Measurements from ENCODE around the gene GATB. TPM values are rescaled to one million over a fixed set of nuclear protein-coding genes. Genes with fewer than 3 reads are reported as not detected.

GATB gene
- total RNA-seq, 4 donors from 2014 or later = 26.6 to 49.2 (median 32.6) TPM

- Histone ChIP-seq H3K27me3 (no peaks in the 10 kb centered on the region), H3K27ac (no peak overlapping the region), H3K4me3 (no peak overlapping the region), H3K36me3 (no peaks in the 10 kb centered on the region), H3K4me1 (peaks cover 0 to 18% (median 0%) of the 10 kb centered on the region in 4 donors), H3K9me3 (no peaks in the 10 kb centered on the region)
- no peak for TF ChIP-seq POLR2A (IDR thresholded peaks at IDR 0.05)
- no peak for DNase-seq (ENCODE audit: low spot score in 2 of 2)
- 50 to 68% methylated on average over 3 of the region's 3 CpGs for WGBS, 2 donors
These were observed 134.1 kb downstream of the GATB start for GRCh38 chr4:151626751-151627150.

DNA sequence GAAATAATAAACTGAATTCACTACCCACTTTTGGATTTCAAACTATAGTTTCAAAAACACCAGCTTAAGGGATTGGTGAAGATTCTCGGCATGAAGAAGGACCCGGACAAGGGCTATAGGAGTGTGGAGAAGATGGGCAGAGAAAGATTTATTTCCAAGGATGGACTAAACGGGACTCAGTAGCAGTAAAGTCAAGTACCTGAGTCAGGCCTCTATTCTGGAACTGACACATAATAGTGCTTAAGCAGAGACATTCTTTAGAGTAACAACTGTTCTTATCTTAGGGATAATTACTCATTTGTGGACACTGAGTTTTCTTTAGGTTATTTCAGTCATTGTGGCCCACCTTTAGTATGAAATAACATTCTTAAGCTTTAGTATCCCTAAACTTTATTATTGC is 134.6 kb downstream of the GATB start:
- TF ChIP-seq EP300 (IDR thresholded peaks at IDR 0.05) (no peak), POLR2A (IDR thresholded peaks at IDR 0.05) (no peak)
- H3K4me3 ChIP-seq = no peak overlapping the region
- peaks cover 0 to 18% (median 0%) of the 10 kb centered on the region in 4 donors for H3K4me1 ChIP-seq
- 90 to 93% methylated on average over 3 of the region's 3 CpGs for WGBS, 2 donors
- no peaks in the 10 kb centered on the region for H3K36me3 ChIP-seq
- no peak overlapping the region for H3K27ac ChIP-seq
- H3K9me3 ChIP-seq = no peaks in the 10 kb centered on the region
- no peaks in the 10 kb centered on the region for H3K27me3 ChIP-seq
- no peak for DNase-seq (ENCODE audit: low spot score in 2 of 2)

DNA sequence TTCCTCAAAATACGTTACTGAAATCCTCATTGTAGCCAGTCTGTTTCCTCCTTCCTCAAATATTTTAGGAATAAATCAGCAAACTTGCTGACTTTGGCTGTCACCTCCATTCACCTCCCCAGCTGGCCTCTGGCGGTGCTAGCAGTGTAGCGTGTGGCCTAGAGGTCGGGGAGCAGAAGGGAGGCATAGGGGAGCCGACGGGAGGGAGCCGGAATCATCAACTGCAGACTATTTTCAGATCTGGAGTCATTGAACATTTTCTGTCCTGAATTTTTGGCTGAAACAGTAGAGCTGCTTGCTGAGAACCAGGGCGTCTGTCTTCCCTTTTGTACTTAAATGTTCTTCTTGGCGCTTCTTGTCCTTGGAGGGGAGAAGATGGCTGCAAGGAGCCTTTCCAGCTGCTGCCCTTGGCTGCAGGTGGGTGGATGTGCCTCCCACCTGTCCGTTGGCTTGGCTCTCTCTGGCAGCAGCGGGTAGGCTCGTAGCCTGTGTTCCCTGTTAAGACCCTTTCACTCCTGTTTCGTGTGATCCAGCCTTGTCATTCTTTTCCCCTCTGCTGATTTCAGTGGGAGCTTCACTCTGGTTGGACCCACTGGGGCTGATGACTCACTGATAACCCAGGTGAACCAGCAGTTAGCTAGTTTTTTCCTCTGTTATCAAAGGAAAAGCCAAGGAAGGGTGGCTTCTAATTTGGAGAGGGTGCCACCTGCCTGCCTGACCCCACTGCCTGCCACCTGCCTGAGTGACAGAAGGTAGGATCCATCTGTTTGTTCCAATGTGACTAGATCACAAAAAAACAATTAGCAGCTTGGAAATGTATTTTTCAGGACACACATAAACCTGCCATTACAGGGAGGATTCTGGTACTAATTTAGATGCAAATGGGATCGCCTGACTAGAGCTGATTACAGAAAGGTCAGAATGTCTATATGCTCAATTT is 135.9 kb downstream of the GATB start:
- Histone ChIP-seq H3K27me3 (no peaks in the 10 kb centered on the region), H3K36me3 (no peaks in the 10 kb centered on the region), H3K9me3 (no peaks in the 10 kb centered on the region), H3K4me3 (no peak overlapping the region), H3K4me1 (peaks cover 0 to 18% (median 0%) of the 10 kb centered on the region in 4 donors), H3K27ac (peak overlapping the region in 1 of 4 donors; percentile 15)
- TF ChIP-seq POLR2A (IDR thresholded peaks at IDR 0.05) (no peak), CTCF (IDR thresholded peaks at IDR 0.05) (no peak), EP300 (IDR thresholded peaks at IDR 0.05) (no peak)
- WGBS, 2 donors = 44 to 55% methylated on average over 14 of the region's 14 CpGs
- peak; percentile 29 to 30 for DNase-seq (ENCODE audit: low spot score in 2 of 2)

Measured in tibial nerve (tissue), 4 donors.